Measurements from ENCODE around the gene PTPN7. TPM values are rescaled to one million over a fixed set of nuclear protein-coding genes. Genes with fewer than 3 reads are reported as not detected.
"Not testable (repeated sequence)": the region's sequence is repeated elsewhere in the genome, so short reads cannot be mapped to it uniquely, and the experiment has no call there.

Gene PTPN7
- polyA plus RNA-seq, 3 donors, result 1.0 to 1.7 (median 1.0) TPM

DNA sequence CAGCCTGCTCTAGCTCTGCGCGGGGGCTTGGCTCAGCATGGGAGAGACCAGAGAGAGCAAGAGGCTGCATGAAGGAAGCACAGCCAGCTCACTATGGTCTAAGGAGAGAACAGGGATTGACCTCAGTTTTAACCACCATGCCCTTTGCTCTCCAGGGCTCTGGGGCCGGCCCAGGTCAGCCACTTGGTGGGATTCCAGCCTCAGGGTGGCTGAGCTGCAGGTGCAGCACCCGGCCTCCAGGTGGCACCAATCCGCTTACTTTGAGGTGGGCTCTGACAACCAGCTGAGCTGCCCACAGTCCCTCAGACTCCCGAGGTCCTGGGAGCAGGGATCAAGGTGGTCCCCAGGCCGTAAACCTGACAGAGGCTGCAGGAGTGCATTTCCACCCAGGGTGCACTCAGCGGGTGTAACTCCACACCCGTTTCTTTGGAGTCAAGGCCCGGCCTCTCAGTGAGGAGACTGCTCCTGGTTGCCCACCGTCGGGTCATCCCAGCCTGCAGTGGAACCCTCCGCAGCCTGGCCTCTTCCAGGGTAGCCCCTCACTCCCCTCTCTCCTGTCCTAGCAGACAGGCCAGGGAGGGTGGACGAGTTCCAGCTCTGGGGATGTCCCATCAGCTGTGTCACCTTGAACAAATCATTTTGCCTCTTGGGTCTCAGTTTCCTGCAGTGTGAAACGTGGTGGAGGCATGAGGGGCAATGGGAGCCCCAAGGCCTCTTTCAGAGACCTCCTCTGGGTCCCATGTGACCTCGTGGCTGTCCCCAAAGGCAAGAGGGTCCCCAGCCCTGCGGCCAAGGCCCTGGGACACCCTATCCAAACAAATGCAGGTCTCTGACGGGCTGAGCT lies 32.6 kb upstream of the PTPN7 start:
- peak in 1 of 11 donors; percentile 49 for DNase-seq (ENCODE audit: extremely low read depth in 1 of 11, low read depth in 9 of 11, low spot score in 4 of 11)

DNA sequence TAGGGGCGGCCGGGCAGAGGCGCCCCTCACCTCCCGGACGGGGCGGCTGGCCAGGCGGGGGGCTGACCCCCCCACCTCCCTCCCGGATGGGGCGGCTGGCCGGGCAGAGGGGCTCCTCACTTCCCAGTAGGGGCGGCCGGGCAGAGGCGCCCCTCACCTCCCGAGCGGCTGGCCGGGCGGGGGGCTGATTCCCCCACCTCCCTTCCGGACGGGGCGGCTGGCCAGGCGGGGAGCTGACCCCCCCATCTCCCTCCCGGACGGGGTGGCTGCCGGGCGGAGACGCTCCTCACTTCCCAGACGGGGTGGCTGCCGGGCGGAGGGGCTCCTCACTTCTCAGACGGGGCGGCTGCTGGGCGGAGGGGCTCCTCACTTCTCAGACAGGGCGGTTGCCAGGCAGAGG lies 31.0 kb upstream of the PTPN7 start:
- DNase-seq (ENCODE audit: extremely low read depth in 1 of 11, low read depth in 9 of 11, low spot score in 4 of 11), result not testable (repeated sequence)

DNA sequence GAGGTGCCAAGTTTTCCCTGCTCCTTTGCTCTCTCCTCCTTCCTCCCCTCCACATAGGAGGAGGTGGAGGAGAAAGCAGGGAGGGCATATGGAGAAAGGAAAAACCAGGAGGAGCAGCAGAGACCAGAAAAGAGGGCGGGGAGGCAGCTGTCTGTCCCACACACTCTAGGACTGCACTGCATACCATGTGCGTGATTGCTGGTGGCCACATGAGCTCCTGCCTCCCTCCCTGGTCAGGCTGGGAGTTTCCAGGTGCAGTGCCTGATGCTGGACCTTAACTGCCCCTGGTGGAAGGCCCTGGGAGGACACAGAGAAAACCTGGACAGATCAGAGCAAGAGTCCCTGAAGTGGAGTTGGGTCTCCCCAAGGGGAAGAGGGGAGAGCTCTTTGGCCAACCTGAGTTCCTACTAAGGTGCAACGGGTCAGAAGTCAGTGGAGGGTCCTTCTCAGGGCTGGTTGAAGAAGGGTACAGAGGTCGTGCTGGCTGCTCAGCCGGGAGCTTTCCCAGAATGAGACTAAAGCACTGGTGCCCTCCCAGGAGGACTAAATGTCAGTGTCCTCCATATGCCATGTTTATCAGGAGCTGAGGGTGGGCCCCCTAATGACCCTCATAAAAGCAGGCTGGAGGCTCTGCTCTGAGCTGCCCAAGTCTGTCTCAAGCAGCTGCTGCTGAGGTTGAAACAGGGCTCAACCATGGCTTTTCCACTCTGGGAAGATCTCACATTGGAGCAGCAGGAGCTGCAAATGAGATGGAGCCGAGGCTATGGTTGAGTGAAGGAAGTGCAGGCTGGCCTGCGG lies 29.7 kb upstream of the PTPN7 start:
- no peak for DNase-seq (ENCODE audit: extremely low read depth in 1 of 11, low read depth in 9 of 11, low spot score in 4 of 11)

DNA sequence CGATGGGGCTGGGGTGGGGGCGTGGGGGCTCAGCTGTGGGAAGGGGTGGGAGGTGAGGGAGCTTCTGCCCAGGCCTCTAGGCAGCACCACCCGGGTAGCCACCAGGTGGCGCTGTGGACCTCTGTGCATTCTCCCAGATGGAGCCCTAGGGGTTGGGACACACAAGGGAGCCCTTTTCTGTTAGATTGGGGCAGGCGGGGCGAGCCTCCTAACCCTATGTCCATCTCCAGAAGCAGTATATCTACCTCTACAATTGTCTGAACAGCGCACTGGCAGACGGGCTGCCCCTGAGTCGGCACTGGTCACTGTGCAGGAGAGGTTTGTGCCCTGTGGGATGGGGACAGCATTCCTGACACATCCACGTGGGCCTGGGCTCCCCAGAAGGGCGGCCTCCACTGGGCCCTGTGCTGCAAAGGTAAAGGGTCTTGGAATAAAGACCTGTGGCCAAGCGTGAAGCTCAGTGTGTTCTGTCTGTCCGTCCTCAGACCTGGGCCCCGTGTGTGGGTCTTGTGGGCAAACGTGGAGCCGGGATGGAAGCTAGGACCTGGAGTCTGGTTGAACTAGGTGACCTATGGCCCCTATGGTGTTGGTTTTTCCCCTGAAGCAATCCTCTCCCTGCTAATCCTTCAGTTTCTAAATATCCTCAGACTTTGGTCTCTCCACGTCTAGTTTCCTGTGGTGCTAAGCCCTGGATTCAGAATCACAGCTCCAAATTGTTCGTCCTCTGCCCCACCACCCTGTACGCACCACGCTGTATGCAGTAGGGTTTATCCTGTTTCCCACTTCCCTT lies 28.8 kb upstream of the PTPN7 start:
- peak in 3 of 11 donors; percentile 41 to 55 (median 51) for DNase-seq (ENCODE audit: extremely low read depth in 1 of 11, low read depth in 9 of 11, low spot score in 4 of 11)

DNA sequence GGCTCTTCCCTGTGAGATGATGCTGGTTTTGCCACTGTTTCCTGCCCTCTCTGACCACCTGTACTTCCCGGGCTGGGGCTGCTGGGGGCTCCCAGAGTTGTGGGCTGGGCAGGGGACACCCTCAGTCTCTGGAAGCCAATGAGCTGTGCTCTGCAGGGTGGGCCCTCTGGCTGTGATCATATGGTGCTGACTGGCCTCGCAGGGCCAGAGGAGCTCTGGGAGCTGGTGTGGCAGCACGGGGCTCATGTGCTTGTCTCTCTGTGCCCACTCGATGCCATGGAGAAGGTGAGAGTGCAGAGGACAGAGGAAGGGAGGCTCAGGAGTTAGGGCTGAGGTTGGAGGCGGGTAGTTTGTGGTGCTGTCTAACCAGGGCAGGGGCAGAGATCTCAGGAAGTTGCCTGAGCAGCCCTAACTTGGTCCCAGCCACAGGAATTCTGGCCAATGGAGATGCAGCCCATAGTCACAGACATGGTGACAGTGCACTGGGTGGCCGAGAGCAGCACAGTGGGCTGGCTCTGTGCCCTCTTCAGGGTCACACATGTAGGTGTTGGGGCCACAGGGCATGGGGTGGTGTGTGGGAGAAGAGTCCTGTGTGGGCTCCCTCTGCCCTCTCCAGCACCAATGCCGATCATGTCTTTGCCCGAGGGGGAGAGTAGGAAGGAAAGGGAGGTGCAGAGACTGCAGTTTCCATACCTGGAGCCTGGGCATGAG lies 27.4 kb upstream of the PTPN7 start:
- no peak for DNase-seq (ENCODE audit: extremely low read depth in 1 of 11, low read depth in 9 of 11, low spot score in 4 of 11)

DNA sequence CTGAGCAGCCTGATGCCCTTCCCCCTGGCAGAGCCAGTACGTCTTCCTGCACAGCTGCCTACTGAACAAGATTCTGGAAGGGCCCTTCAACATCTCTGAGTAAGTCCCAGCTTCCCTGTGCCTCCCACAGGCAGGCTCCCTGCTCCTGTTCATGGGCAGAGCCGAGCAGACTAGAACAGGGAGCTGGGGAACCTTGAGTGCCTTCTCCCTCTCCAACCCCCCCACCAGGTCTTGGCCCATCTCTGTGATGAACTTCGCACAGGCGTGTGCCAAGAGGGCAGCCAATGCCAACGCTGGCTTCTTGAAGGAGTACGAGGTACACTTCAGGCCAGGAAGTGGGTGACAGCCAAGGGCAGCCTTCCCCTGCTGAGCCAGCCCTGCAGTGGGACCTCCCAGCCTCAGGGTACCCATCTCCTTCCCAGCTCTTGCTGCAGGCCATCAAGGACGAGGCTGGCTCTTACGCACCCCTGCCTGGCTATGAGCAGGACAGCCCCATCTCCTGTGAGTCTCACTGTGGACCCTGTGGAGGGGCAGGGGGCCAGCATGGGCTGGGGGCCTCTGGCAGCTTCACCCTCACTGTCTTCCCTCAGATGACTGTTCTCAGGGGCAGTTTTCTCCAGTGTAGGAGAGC lies 26.8 kb upstream of the PTPN7 start:
- DNase-seq (ENCODE audit: extremely low read depth in 1 of 11, low read depth in 9 of 11, low spot score in 4 of 11), result no peak

DNA sequence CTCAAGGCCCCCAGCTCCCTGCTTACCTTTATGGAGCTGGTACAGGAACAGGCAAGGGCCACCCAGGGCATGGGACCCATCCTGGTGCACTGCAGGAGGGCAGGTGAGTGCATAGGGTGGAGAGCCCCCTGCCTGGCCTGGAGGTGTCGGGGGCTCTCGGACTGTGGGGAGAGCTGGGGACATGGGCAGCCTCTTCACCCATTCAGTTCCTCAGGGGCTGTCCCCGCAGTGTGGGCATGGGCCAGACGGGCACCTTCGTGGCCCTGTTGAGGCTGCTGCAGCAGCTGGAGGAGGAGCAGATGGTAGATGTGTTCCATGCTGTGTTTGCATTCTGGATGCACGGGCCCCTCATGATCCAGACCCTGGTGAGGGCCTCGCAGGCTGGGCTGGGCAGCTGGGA lies 25.9 kb upstream of the PTPN7 start:
- DNase-seq (ENCODE audit: extremely low read depth in 1 of 11, low read depth in 9 of 11, low spot score in 4 of 11), result no peak

DNA sequence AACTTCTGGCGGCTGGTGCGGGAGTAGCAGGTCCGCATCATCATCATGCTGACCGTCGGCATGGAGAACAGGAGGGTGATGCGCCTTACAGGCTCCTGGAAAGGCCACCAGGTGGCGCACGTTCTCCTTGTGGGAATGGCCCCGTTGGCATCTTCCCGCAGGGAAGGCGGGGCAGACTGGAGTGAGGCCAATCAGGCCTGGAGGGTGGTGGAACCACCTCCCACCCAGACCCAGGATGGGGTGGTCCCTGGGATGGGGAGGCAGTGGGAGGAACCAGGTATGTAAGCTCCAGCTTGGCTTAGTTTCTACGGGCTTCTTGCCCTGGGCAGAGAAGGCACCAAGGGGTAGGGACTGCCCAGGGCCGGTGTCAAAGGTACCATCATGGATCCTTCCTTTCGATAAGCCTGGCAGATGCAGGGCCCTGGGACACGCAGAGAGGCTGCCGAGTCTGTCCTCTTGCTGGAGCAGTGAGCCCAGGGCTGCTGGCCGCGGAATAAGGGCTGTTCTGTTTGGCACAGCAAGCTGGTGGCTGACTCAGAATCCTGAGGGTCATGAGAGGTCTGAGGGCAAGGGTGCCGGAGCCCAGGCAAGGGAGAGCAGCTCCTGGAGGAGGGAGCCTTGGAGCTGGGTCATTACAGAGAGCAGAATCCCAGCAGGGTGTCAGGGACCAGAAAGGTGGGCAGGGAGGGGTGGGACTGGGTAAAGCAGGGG lies 24.5 kb upstream of the PTPN7 start:
- peak; percentile 62 to 86 (median 81) for DNase-seq (ENCODE audit: extremely low read depth in 1 of 11, low read depth in 9 of 11, low spot score in 4 of 11)

DNA sequence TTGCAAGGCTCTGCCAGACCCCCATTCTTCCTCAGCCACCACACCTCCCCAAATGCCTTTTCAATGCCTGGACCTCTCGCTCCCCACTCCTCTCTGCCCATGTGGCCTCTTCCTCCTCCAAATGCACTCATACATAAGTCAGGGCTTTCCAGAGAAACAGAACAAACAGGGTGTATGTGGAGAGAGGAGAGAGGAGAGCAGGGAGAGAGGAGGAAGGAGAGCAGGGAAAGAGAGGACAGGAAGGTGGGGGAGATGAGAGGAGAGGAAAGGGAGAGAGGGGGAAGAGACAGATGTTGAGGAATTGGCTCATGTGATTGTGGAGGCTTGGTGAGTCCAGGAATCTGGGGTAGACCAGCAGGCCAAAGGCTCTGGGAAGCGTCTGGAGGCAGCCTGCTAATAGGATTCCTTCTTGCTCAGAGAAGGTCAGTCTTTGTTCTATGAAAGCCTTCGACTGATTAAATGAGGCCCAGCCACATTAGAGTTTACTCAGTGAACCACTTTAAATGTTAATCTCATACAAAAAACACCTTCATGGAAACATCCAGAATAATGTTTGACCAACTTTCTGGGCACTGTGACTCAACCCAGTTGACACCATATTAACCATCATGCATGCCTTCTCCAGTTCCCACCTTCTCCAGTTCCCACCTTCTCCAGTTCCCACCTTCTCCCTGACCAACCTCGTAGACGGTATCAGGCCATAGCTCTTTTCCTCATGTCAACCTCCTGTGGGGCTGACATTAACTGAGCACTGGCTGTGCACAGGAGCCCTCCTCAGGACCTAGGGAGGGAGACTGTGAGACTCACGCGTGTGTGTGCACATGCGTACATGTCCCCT lies 21.9 kb upstream of the PTPN7 start:
- no peak for DNase-seq (ENCODE audit: extremely low read depth in 1 of 11, low read depth in 9 of 11, low spot score in 4 of 11)

DNA sequence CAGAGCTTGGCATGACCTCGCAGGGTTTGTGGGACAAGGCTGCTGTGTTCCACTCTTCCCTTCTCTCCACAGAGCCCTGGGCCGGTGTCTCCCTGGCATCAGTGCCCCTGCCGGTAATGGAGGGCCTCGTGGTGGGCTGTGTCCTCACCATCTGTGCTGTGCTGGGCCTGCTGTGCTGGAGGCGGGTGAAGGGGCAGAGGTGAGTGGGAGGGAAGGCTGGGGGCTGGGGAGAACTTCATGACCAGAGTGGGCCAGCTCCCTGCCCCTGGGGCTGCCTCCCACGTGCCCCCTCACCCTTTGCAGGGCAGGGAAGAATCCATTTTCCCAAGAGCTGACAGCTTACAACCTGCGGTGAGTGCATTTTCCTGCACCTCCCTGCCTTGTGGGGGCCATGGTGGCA lies 21.2 kb upstream of the PTPN7 start:
- DNase-seq (ENCODE audit: extremely low read depth in 1 of 11, low read depth in 9 of 11, low spot score in 4 of 11), result no peak

DNA sequence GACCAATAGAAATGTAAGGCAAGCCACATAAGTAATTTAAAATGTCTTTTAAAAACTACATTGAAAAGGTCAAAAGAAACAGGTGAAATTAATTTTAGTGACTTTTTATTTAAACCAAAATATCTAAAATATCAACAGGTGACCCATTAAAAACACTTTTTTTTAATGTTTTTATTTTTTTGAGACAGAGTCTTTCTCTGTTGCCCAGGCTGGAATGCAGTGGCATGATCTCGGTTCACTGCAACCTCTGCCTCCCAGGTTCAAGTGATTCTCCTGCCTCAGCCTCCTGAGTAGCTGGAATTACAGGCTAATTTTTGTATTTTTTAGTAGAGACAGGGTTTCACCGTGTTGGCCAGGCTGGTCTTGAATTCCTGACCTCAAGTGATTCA lies 20.3 kb upstream of the PTPN7 start:
- not testable (repeated sequence) for DNase-seq (ENCODE audit: extremely low read depth in 1 of 11, low read depth in 9 of 11, low spot score in 4 of 11)

DNA sequence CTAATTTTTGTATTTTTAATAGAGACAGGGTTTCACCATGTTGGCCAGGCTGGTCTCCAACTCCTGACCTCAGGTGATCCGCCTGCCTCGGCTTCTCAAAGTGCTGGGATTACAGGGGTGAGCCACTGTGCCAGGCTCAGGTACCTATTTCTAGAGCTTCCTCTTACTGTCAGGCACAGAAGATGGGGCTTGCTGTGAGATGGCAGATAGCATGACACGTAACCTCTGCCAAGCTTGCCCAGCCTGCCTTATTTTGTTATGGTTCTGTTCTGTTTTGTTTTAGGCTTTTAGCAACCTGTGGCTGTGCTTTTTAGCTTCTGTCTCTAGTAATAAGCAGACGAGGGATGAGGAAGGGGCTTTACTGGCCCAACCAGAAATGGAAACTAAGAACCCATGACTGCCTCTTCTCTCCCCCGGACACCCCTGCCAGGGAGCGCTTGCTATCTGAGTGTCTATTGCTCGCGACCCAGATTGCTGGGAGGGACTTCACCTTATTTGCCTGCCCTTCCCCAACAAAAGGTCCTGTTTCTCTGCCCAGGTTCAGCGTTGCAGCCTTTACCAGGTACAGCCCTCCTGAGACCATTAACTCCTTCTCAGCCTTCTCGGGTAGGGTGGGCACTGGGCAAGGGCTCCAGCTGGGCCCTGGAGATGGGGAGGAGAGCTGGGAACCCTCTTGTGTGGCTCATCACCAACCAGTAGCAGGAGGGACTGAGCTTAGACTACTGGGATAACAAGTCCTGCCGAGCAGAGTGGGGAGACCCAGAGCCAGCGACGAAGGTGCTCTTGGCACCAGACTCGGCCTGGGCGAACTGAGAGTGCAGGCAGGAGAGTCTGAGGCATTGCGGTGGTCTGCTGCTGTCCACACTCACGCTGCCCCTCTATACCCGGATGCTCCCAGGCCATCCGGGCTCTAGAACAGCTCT lies 19.7 kb upstream of the PTPN7 start:
- DNase-seq (ENCODE audit: extremely low read depth in 1 of 11, low read depth in 9 of 11, low spot score in 4 of 11), result no peak

DNA sequence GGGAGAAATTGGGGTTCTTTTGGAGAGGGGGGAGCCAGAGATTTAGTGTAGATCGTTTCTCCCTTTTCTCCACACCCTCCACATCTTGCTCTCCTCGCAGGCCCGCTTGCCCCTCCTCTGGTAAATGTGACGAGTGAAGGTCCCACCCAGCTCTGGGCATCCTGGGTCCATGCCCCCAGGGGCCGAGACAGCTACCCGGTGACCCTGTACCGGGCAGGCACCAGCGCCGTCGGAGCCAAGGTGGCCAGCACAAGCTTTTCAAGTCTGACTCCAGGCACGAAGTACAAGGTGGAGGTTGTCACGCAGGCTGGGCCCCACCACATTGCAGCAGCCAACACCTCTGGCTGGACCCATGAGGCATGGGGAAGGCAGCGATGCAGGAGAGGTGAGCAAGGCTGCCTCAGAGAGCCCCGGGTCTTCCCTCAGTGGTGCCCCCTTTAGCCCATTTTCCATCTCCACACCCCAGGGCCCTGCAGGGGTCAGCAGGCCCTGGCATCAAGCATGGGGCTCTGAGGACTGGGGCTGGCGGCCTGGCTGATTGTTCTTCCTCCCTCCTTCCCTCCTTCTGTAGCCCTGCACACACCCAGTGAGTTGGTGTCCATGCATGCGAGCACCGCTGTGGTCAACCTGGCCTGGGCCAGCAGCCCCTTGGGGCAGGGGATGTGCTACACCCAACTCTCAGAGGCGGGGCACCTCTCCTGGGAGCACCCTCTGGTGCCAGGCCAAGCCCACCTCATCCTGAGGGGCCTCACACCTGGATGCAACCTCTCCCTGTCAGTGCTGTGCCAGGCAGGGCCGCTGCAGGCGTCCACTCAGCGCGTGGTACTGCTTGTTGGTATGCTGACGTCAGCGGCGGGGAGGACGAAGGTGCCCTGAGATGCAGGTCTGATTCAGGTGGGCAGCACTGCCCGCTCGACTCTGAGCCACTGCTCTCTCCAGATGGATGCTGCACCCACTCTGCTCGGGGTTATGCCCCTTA lies 16.8 kb upstream of the PTPN7 start:
- no peak for DNase-seq (ENCODE audit: extremely low read depth in 1 of 11, low read depth in 9 of 11, low spot score in 4 of 11)

DNA sequence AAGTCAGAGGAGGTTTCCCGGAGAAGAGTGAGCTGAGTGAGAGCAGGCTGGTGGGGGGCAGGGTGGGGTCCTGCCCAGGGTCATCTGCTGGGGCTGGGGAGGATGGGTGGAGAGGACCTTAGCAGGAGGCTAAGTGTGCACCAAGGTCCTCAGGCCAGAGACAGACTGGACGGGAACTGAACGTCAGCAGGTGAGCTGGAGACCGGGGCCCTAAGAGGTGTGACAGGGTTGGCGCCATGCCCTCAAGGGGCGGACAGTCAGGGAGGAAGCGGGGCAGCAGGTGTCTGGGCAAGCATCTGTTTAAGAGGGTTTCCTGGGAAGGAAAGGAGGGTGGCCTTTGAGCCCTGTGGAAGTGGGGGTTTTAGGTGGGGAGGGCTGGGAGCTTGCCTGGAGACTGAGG lies 13.6 kb upstream of the PTPN7 start:
- DNase-seq (ENCODE audit: extremely low read depth in 1 of 11, low read depth in 9 of 11, low spot score in 4 of 11), result no peak

DNA sequence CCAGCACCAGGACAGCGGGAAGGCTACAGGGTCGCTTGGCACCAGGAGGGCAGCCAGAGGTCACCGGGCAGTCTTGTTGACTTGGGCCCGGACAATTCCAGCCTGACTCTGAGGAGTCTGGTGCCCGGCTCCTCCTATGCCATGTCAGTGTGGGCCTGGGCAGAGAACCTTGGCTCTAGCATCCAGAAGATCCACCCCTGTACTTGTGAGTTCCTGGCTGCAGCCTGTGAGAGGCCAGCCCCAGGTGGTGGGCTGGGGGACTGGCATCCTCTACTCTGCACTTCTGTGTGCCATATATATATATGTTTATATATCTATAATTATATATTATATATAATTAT lies 11.6 kb upstream of the PTPN7 start:
- DNase-seq (ENCODE audit: extremely low read depth in 1 of 11, low read depth in 9 of 11, low spot score in 4 of 11), result no peak

Data from renal cortex interstitium (tissue), 11 donors.